ENCODE data around the gene IFNA7.
"Not testable (repeated sequence)": the region's sequence is repeated elsewhere in the genome, so short reads cannot be mapped to it uniquely, and the experiment has no call there.

The IFNA7 gene

GRCh38 chr9:21174671-21175070 is 27.3 kb downstream of the IFNA7 start:
- DNase-seq = no peak

GRCh38 chr9:21172156-21172555 is 29.8 kb downstream of the IFNA7 start:
- no peak for DNase-seq

GRCh38 chr9:21171351-21171750 is 30.7 kb downstream of the IFNA7 start:
- DNase-seq = no peak

- DNase-seq = not testable (repeated sequence)
Measured at GRCh38 chr9:21166560-21166959, 35.4 kb downstream of the IFNA7 start, which contains the start of gene IFNA21. TSS of gene IFNA21 (minus strand) at chr9:21166660. CDS start at chr9:21166612, 48 bp downstream.

- no peak for DNase-seq
Measured at GRCh38 chr9:21165516-21165915, 36.5 kb downstream of the IFNA7 start.

- DNase-seq = peak; percentile 9
Measured at GRCh38 chr9:21160178-21160577, 41.8 kb downstream of the IFNA7 start.

GRCh38 chr9:21155501-21155900 is 46.5 kb downstream of the IFNA7 start:
- no peak for DNase-seq

- DNase-seq = no peak
Measured at GRCh38 chr9:21154018-21154608, 47.9 kb downstream of the IFNA7 start.

- DNase-seq = no peak
Measured at GRCh38 chr9:21153336-21154017, 48.5 kb downstream of the IFNA7 start.
